Ascending aorta (tissue), 2 donors: ENCODE measurements around the gene ELOVL6. TPM values are rescaled to one million over a fixed set of nuclear protein-coding genes. Genes with fewer than 3 reads are reported as not detected.

ENCODE experiments used
- DNase-seq, 2 donors: peaks; one replicate each; pipeline ENCODE4 v3.0.0-alpha.2; 2019; ENCODE audit warnings: low spot score in 2 of 2
- H3K27ac ChIP-seq, 2 donors: fragments of 200-600 bp; sonication (generic); one replicate each; pipeline ENCODE4 v1.5.1; 2016 to 2017; ENCODE audit warnings: mild to moderate bottlenecking in 1 of 2
- H3K27me3 ChIP-seq: fragments of 200-600 bp; sonication (generic); one replicate; pipeline ENCODE4 v1.5.1; 2017
- H3K36me3 ChIP-seq, 2 donors: fragments of 200-600 bp; sonication (generic); one replicate each; pipeline ENCODE4 v1.5.1; 2016
- H3K4me1 ChIP-seq, 2 donors: fragments of 200-600 bp; sonication (generic); one replicate each; pipeline ENCODE4 v1.5.1; 2016 to 2017; ENCODE audit warnings: mild to moderate bottlenecking in 1 of 2
- H3K4me3 ChIP-seq, 2 donors: fragments of 200-600 bp; sonication (generic); one replicate each; pipeline ENCODE4 v1.5.1; 2016 to 2017; ENCODE audit warnings: mild to moderate bottlenecking in 1 of 2
- H3K9me3 ChIP-seq, 2 donors: fragments of 200-600 bp; sonication (generic); one replicate each; pipeline ENCODE4 v1.5.1; 2016
- CTCF ChIP-seq, 3 experiments: fragments of 200-600 bp in 2 of 3; fragments of 450-650 bp in 1 of 3; sonication (generic) in 2 of 3; IDR thresholded peaks; one replicate each; pipeline ENCODE4 v1.5.1; 2016 to 2019; ENCODE audit warnings: antibody characterized with exemption in 3 of 3, mild to moderate bottlenecking in 1 of 3, moderate library complexity in 1 of 3
- intact Hi-C: fragments of 100-400 bp; cut with DNase I; formaldehyde crosslinking; loops from one replicate; pipeline ENCODE4 v1.15.1; 2023
- total RNA-seq: library from RNA; depleted of rRNA; stranded (reverse); fragments of >200 nt; gene quantifications from one replicate; pipeline ENCODE4 v1.1.0, GENCODE V29; 2016

The ELOVL6 gene
- total RNA-seq, 1 donor from 2014 or later, result 0.64 TPM

- no peaks in the 10 kb centered on the region for H3K9me3 ChIP-seq
- no peaks in the 10 kb centered on the region for H3K36me3 ChIP-seq
- no peaks in the 10 kb centered on the region for H3K27me3 ChIP-seq
- H3K4me3 ChIP-seq, result no peak overlapping the region
- no peak for TF ChIP-seq CTCF (IDR thresholded peaks at IDR 0.05)
- intact Hi-C loops, result no loop called here
- no peaks in the 10 kb centered on the region for H3K4me1 ChIP-seq
- no peak for DNase-seq
- H3K27ac ChIP-seq, result no peak overlapping the region
Measured at GRCh38 chr4:110020646-110021443, 177.6 kb downstream of the ELOVL6 start.

- Histone ChIP-seq H3K36me3 (no peaks in the 10 kb centered on the region), H3K27me3 (no peaks in the 10 kb centered on the region), H3K9me3 (no peaks in the 10 kb centered on the region), H3K27ac (no peak overlapping the region), H3K4me3 (no peak overlapping the region), H3K4me1 (no peaks in the 10 kb centered on the region)
- DNase-seq, result no peak
- no peak for TF ChIP-seq CTCF (IDR thresholded peaks at IDR 0.05)
- intact Hi-C loops, result no loop called here
Measured at GRCh38 chr4:110020139-110020538, 178.3 kb downstream of the ELOVL6 start.

- intact Hi-C loops, result no loop called here
- Histone ChIP-seq H3K9me3 (no peaks in the 10 kb centered on the region), H3K27ac (no peak overlapping the region), H3K36me3 (no peaks in the 10 kb centered on the region), H3K4me1 (no peaks in the 10 kb centered on the region), H3K27me3 (no peaks in the 10 kb centered on the region), H3K4me3 (no peak overlapping the region)
- DNase-seq, result no peak
- no peak for TF ChIP-seq CTCF (IDR thresholded peaks at IDR 0.05)
Measured at GRCh38 chr4:110019153-110019552, 179.3 kb downstream of the ELOVL6 start.

GRCh38 chr4:110014233-110014632, 184.2 kb downstream of the ELOVL6 start:
- intact Hi-C loops, result no loop called here
- Histone ChIP-seq H3K4me3 (no peak overlapping the region), H3K4me1 (no peaks in the 10 kb centered on the region), H3K36me3 (no peaks in the 10 kb centered on the region), H3K27me3 (no peaks in the 10 kb centered on the region), H3K27ac (no peak overlapping the region), H3K9me3 (no peaks in the 10 kb centered on the region)
- TF ChIP-seq CTCF (IDR thresholded peaks at IDR 0.05), result no peak
- no peak for DNase-seq

- TF ChIP-seq CTCF (IDR thresholded peaks at IDR 0.05), result no peak
- no peak for DNase-seq
- Histone ChIP-seq H3K4me3 (no peak overlapping the region), H3K36me3 (no peaks in the 10 kb centered on the region), H3K4me1 (no peaks in the 10 kb centered on the region), H3K9me3 (no peaks in the 10 kb centered on the region), H3K27me3 (no peaks in the 10 kb centered on the region), H3K27ac (no peak overlapping the region)
- intact Hi-C loops, result no loop called here
Measured at GRCh38 chr4:110012917-110013316, 185.5 kb downstream of the ELOVL6 start.
